GDM1 (cell line): Measurements from ENCODE around the gene TTLL11.

Experiments used
- DNase-seq: peaks from one replicate; lab custom pipeline; 2025; lab: John Stamatoyannopoulos, UW

TTLL11 gene

GRCh38 chr9:122085260-122085659 lies 7.8 kb downstream of the TTLL11 start:
- DNase-seq: no peak

- no peak for DNase-seq
Measured at GRCh38 chr9:122084026-122084675, 9.0 kb downstream of the TTLL11 start.

GRCh38 chr9:122080986-122081385 lies 12.1 kb downstream of the TTLL11 start:
- no peak for DNase-seq

- DNase-seq: no peak
Measured at GRCh38 chr9:122078557-122078956, 14.6 kb downstream of the TTLL11 start.

- DNase-seq: no peak
Measured at GRCh38 chr9:122076773-122077172, 16.3 kb downstream of the TTLL11 start.

- DNase-seq: no peak
Measured at GRCh38 chr9:122076117-122076516, 17.0 kb downstream of the TTLL11 start.

- DNase-seq: no peak
Measured at GRCh38 chr9:122075135-122076030, 17.7 kb downstream of the TTLL11 start.

GRCh38 chr9:122071715-122072114 lies 21.4 kb downstream of the TTLL11 start:
- DNase-seq: no peak

GRCh38 chr9:122070728-122071515 lies 22.2 kb downstream of the TTLL11 start:
- DNase-seq: no peak

- peak; percentile 51 for DNase-seq
Measured at GRCh38 chr9:122066680-122067079, 26.4 kb downstream of the TTLL11 start.

- DNase-seq: no peak
Measured at GRCh38 chr9:122065923-122066629, 27.0 kb downstream of the TTLL11 start.

GRCh38 chr9:122060481-122060880 lies 32.6 kb downstream of the TTLL11 start:
- no peak for DNase-seq

GRCh38 chr9:122059955-122060324 lies 33.2 kb downstream of the TTLL11 start:
- no peak for DNase-seq

- DNase-seq: no peak
Measured at GRCh38 chr9:122059214-122059954, 33.7 kb downstream of the TTLL11 start.

- no peak for DNase-seq
Measured at GRCh38 chr9:122058709-122059108, 34.4 kb downstream of the TTLL11 start.

- no peak for DNase-seq
Measured at GRCh38 chr9:122058051-122058450, 35.1 kb downstream of the TTLL11 start.

GRCh38 chr9:122057211-122057610 lies 35.9 kb downstream of the TTLL11 start:
- no peak for DNase-seq

GRCh38 chr9:122056484-122056883 lies 36.6 kb downstream of the TTLL11 start:
- no peak for DNase-seq

GRCh38 chr9:122055701-122056100 lies 37.4 kb downstream of the TTLL11 start:
- peak; percentile 18 for DNase-seq

- DNase-seq: no peak
Measured at GRCh38 chr9:122053567-122054350, 39.3 kb downstream of the TTLL11 start.
